Left renal pelvis (tissue), 4 donors: ENCODE results near the gene ZNF735. TPM values are rescaled to one million over a fixed set of nuclear protein-coding genes. Genes with fewer than 3 reads are reported as not detected.

Experiments
- polyA plus RNA-seq, 4 donors: library from polyadenylated mRNA; unstranded; fragments of 120-200 nt; gene quantifications; one replicate each; pipeline ENCODE4 v1.2.1, GENCODE V29; 2013; ENCODE audit not compliant: insufficient read length in 4 of 4

ZNF735 gene
- polyA plus RNA-seq, 4 donors: not detected

Other genes starting within 250 kb of the ZNF735 start
- not detected for gene ZNF722, start 208.4 kb upstream of the ZNF735 start, polyA plus RNA-seq
- gene ZNF727, start 161.8 kb upstream of the ZNF735 start, polyA plus RNA-seq: under 1 TPM in 3 of 4 donors, not detected in 1; 0.22 to 0.34 (median 0.24) TPM
- not detected for gene ZNF679, start 21.3 kb downstream of the ZNF735 start, polyA plus RNA-seq
- gene ZNF736, start 106.8 kb downstream of the ZNF735 start, polyA plus RNA-seq: 10 to 100 TPM; 10.7 to 24.4 (median 19.8) TPM